ENCODE data around the gene MPV17. TPM values are rescaled to one million over a fixed set of nuclear protein-coding genes. Genes with fewer than 3 reads are reported as not detected.

The MPV17 gene
- total and polyA plus RNA-seq, 2 donors, result 51.1 to 94.1 TPM

GRCh38 chr2:27294928-27295327 lies 28.0 kb downstream of the MPV17 start:
- 96% methylated on average over 8 of the region's 8 CpGs for WGBS
- Histone ChIP-seq H3K36me3 (ENCODE audit: control insufficient read depth in 2 of 2, insufficient read depth in 2 of 2, low read length in 1 of 2) (no peaks in the 10 kb centered on the region), H3K4me3 (ENCODE audit: low read length in 2 of 2) (no peak overlapping the region), H3K27me3 (ENCODE audit: control insufficient read depth in 2 of 2, insufficient read depth in 1 of 2, low read length in 1 of 2) (peaks cover 0 to 19% of the 10 kb centered on the region in 2 donors), H3K4me1 (ENCODE audit: control insufficient read depth in 2 of 2, insufficient read depth in 2 of 2, low read length in 2 of 2) (peaks cover 0 to 3% of the 10 kb centered on the region in 2 donors), H3K9me3 (ENCODE audit: control insufficient read depth in 2 of 2, insufficient read depth in 1 of 2, low read length in 1 of 2) (no peaks in the 10 kb centered on the region), H3K27ac (ENCODE audit: low read depth in 1 of 2, low read length in 1 of 2) (no peak overlapping the region)
- no peak for DNase-seq (ENCODE audit: low read depth in 6 of 9, low spot score in 9 of 9)

DNA sequence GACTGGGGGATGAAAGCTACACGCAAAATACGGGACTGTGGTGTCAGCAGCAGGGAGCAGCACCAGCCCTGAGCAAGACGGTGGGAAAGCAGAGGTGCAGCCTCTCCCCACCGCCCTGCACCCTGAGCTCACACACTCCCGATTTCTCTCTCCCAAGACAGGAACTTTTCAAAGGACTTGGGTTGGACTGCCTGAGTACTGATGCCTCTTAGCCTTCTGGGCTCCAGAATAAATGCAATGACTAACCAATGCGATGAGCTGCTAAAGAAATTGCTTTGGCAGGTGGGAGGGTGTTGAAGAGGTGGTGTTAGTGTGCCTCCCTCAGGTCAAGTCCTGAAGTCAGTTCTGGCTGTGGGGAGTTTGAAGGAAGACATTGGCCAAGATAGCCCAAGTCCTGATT lies 31.0 kb downstream of the MPV17 start:
- peaks cover 2 to 12% of the 10 kb centered on the region in 2 donors for H3K27me3 ChIP-seq (ENCODE audit: control insufficient read depth in 2 of 2, insufficient read depth in 1 of 2, low read length in 1 of 2)
- 95% methylated on average over 6 of the region's 6 CpGs for WGBS
- no peak overlapping the region for H3K27ac ChIP-seq (ENCODE audit: low read depth in 1 of 2, low read length in 1 of 2)

GRCh38 chr2:27290549-27290948 lies 32.3 kb downstream of the MPV17 start:
- Histone ChIP-seq H3K9me3 (ENCODE audit: control insufficient read depth in 2 of 2, insufficient read depth in 1 of 2, low read length in 1 of 2) (no peaks in the 10 kb centered on the region), H3K4me1 (ENCODE audit: control insufficient read depth in 2 of 2, insufficient read depth in 2 of 2, low read length in 2 of 2) (peaks cover 0 to 3% of the 10 kb centered on the region in 2 donors), H3K27ac (ENCODE audit: low read depth in 1 of 2, low read length in 1 of 2) (no peak overlapping the region), H3K27me3 (ENCODE audit: control insufficient read depth in 2 of 2, insufficient read depth in 1 of 2, low read length in 1 of 2) (peaks cover 2 to 11% of the 10 kb centered on the region in 2 donors), H3K4me3 (ENCODE audit: low read length in 2 of 2) (no peak overlapping the region), H3K36me3 (ENCODE audit: control insufficient read depth in 2 of 2, insufficient read depth in 2 of 2, low read length in 1 of 2) (no peaks in the 10 kb centered on the region)
- 34% methylated on average over 5 of the region's 5 CpGs for WGBS
- no peak for DNase-seq (ENCODE audit: low read depth in 6 of 9, low spot score in 9 of 9)

More for the DNA sequence above, 31.0 kb downstream of the MPV17 start:
- no peak for DNase-seq (ENCODE audit: low read depth in 6 of 9, low spot score in 9 of 9)
- no peaks in the 10 kb centered on the region for H3K36me3 ChIP-seq (ENCODE audit: control insufficient read depth in 2 of 2, insufficient read depth in 2 of 2, low read length in 1 of 2)
- no peaks in the 10 kb centered on the region for H3K9me3 ChIP-seq (ENCODE audit: control insufficient read depth in 2 of 2, insufficient read depth in 1 of 2, low read length in 1 of 2)
- peaks cover 0 to 3% of the 10 kb centered on the region in 2 donors for H3K4me1 ChIP-seq (ENCODE audit: control insufficient read depth in 2 of 2, insufficient read depth in 2 of 2, low read length in 2 of 2)
- no peak overlapping the region for H3K4me3 ChIP-seq (ENCODE audit: low read length in 2 of 2)

DNA sequence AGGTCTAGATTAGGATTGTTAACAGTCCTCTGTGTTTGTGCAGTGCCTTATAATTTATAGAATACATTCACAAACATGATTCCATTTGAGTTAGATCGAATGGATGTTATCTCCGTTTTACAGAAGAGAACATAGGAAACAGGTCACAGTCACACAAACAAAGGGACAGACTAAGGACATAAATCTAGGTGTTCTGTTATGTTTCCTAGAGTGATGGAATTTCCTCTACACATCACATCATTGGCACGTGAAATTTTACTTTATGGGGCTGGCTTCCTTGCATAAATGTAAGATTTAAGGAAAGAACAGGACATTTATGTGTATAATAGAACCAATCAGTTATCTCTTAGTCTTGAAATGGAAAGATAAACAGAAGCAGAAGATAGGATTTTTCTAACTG lies 34.3 kb downstream of the MPV17 start:
- no peak overlapping the region for H3K4me3 ChIP-seq (ENCODE audit: low read length in 2 of 2)
- H3K27ac ChIP-seq (ENCODE audit: low read depth in 1 of 2, low read length in 1 of 2), result no peak overlapping the region
- no peaks in the 10 kb centered on the region for H3K9me3 ChIP-seq (ENCODE audit: control insufficient read depth in 2 of 2, insufficient read depth in 1 of 2, low read length in 1 of 2)
- no peaks in the 10 kb centered on the region for H3K36me3 ChIP-seq (ENCODE audit: control insufficient read depth in 2 of 2, insufficient read depth in 2 of 2, low read length in 1 of 2)
- WGBS, result 71% methylated on average over 3 of the region's 3 CpGs
- peaks cover 2 to 22% of the 10 kb centered on the region in 2 donors for H3K27me3 ChIP-seq (ENCODE audit: control insufficient read depth in 2 of 2, insufficient read depth in 1 of 2, low read length in 1 of 2)
- no peak for DNase-seq (ENCODE audit: low read depth in 6 of 9, low spot score in 9 of 9)
- H3K4me1 ChIP-seq (ENCODE audit: control insufficient read depth in 2 of 2, insufficient read depth in 2 of 2, low read length in 2 of 2), result peaks cover 0 to 3% of the 10 kb centered on the region in 2 donors

GRCh38 chr2:27285481-27285880 lies 37.4 kb downstream of the MPV17 start:
- no peak overlapping the region for H3K4me3 ChIP-seq (ENCODE audit: low read length in 2 of 2)
- 96% methylated on average over 6 of the region's 6 CpGs for WGBS
- H3K27ac ChIP-seq (ENCODE audit: low read depth in 1 of 2, low read length in 1 of 2), result no peak overlapping the region
- H3K9me3 ChIP-seq (ENCODE audit: control insufficient read depth in 2 of 2, insufficient read depth in 1 of 2, low read length in 1 of 2), result no peaks in the 10 kb centered on the region
- DNase-seq (ENCODE audit: low read depth in 6 of 9, low spot score in 9 of 9), result no peak
- H3K4me1 ChIP-seq (ENCODE audit: control insufficient read depth in 2 of 2, insufficient read depth in 2 of 2, low read length in 2 of 2), result peaks cover 0 to 3% of the 10 kb centered on the region in 2 donors
- H3K27me3 ChIP-seq (ENCODE audit: control insufficient read depth in 2 of 2, insufficient read depth in 1 of 2, low read length in 1 of 2), result peaks cover 2 to 38% of the 10 kb centered on the region in 2 donors
- no peaks in the 10 kb centered on the region for H3K36me3 ChIP-seq (ENCODE audit: control insufficient read depth in 2 of 2, insufficient read depth in 2 of 2, low read length in 1 of 2)

- H3K27me3 ChIP-seq (ENCODE audit: control insufficient read depth in 2 of 2, insufficient read depth in 1 of 2, low read length in 1 of 2), result peaks cover 2 to 40% of the 10 kb centered on the region in 2 donors
- no peaks in the 10 kb centered on the region for H3K9me3 ChIP-seq (ENCODE audit: control insufficient read depth in 2 of 2, insufficient read depth in 1 of 2, low read length in 1 of 2)
- H3K4me3 ChIP-seq (ENCODE audit: low read length in 2 of 2), result no peak overlapping the region
- no peaks in the 10 kb centered on the region for H3K36me3 ChIP-seq (ENCODE audit: control insufficient read depth in 2 of 2, insufficient read depth in 2 of 2, low read length in 1 of 2)
- 96% methylated on average over 1 of the region's 1 CpG for WGBS
- no peak overlapping the region for H3K27ac ChIP-seq (ENCODE audit: low read depth in 1 of 2, low read length in 1 of 2)
- H3K4me1 ChIP-seq (ENCODE audit: control insufficient read depth in 2 of 2, insufficient read depth in 2 of 2, low read length in 2 of 2), result no peaks in the 10 kb centered on the region
- no peak for DNase-seq (ENCODE audit: low read depth in 6 of 9, low spot score in 9 of 9)
Measured at GRCh38 chr2:27284996-27285395, 37.9 kb downstream of the MPV17 start.

DNA sequence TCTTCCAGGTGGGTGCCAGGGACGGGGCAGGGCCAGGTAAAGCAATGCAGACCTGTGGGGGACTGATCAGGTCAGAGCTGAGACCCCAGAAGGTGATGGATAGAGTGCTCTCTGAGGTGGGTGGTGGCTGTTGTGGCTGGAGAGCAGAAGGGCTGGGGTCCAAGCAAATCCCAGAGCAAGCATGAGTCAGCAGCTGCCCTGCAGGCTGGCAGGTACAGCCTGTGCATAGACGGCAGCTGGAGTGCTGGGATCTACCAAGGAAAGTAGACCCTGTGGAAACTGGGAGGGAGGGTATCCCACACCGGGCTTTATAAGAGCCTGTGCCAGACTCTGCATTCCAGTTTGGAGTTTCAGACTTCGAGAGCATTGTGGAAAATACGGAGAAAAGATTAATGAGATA lies 40.0 kb downstream of the MPV17 start:
- H3K27ac ChIP-seq (ENCODE audit: low read depth in 1 of 2, low read length in 1 of 2), result no peak overlapping the region
- WGBS, result 93% methylated on average over 5 of the region's 5 CpGs
- no peaks in the 10 kb centered on the region for H3K36me3 ChIP-seq (ENCODE audit: control insufficient read depth in 2 of 2, insufficient read depth in 2 of 2, low read length in 1 of 2)
- DNase-seq (ENCODE audit: low read depth in 6 of 9, low spot score in 9 of 9), result no peak
- H3K4me3 ChIP-seq (ENCODE audit: low read length in 2 of 2), result no peak overlapping the region
- no peaks in the 10 kb centered on the region for H3K9me3 ChIP-seq (ENCODE audit: control insufficient read depth in 2 of 2, insufficient read depth in 1 of 2, low read length in 1 of 2)
- H3K27me3 ChIP-seq (ENCODE audit: control insufficient read depth in 2 of 2, insufficient read depth in 1 of 2, low read length in 1 of 2), result peaks cover 0 to 40% of the 10 kb centered on the region in 2 donors
- H3K4me1 ChIP-seq (ENCODE audit: control insufficient read depth in 2 of 2, insufficient read depth in 2 of 2, low read length in 2 of 2), result no peaks in the 10 kb centered on the region

DNA sequence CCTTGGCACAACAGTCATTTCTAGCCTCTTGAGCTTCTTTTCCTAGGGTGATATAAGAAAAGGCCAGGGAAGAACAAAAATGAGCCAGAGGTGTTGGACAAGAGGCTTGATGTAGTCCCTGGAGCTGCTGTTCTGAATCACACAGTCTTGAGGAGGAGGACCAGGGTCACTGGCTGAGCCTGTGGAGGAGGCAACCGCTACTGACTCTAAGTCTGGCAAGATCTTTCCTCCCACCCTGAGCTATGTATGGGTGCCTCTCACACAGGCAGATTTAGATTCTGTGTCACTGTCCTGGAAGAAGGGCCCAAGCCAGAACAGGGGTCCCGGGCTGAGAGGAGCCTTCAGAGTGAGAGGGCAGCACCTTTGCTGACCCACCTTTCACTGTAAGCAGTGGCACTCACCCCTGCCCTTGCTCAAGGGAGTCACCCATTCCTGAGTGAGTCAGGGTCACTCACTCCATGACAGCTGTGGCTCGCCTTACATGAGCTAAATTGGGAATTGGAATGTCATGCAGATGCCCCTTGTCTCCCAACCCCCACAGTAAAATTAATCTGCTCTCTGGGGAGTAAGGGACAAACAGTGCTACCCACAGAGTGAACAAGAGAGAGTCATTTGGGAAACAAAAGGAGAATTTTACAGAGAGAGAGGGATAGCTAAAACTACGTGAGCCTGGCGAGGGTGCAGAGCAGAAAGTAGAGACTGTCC lies 40.9 kb downstream of the MPV17 start, which contains the start of gene TRIM54:
Gene TRIM54 (plus strand): TSS at position 575 of the 705 bp plus-strand sequence. CDS start 303 bp downstream, outside the sequence.
- Histone ChIP-seq H3K9me3 (ENCODE audit: control insufficient read depth in 2 of 2, insufficient read depth in 1 of 2, low read length in 1 of 2) (no peaks in the 10 kb centered on the region), H3K27ac (ENCODE audit: low read depth in 1 of 2, low read length in 1 of 2) (no peak within 1 kb of the TSS), H3K4me3 (ENCODE audit: low read length in 2 of 2) (no peak within 1 kb of the TSS), H3K4me1 (ENCODE audit: control insufficient read depth in 2 of 2, insufficient read depth in 2 of 2, low read length in 2 of 2) (no peaks in the 10 kb centered on the region), H3K27me3 (ENCODE audit: control insufficient read depth in 2 of 2, insufficient read depth in 1 of 2, low read length in 1 of 2) (peaks cover 0 to 43% of the 10 kb centered on the region in 2 donors), H3K36me3 (ENCODE audit: control insufficient read depth in 2 of 2, insufficient read depth in 2 of 2, low read length in 1 of 2) (no peaks in the 10 kb centered on the region)
- DNase-seq (ENCODE audit: low read depth in 6 of 9, low spot score in 9 of 9), result no peak
- 94% methylated on average over 5 of the region's 5 CpGs for WGBS

DNA sequence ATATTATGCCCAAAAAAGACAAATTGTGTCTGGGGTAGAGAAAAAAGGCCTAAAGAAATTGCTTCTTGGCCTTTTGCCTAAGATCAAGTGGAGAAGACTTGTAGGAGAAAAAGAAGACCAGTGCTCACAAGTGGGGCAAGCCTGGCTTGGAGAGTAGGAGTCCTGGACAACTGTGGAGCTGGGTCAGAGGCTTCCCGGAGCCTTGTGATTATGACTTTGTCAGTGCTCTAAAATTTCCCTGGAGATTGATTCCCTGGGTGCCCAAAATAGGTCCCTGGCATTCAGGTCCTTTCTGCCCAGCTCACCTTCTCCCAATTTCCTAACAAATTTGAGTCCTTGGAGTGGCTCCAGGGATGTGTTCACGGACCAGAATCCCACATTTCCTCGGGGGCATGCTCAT lies 41.5 kb downstream of the MPV17 start:
- 87% methylated on average over 3 of the region's 3 CpGs for WGBS
- Histone ChIP-seq H3K27ac (ENCODE audit: low read depth in 1 of 2, low read length in 1 of 2) (no peak overlapping the region), H3K4me1 (ENCODE audit: control insufficient read depth in 2 of 2, insufficient read depth in 2 of 2, low read length in 2 of 2) (no peaks in the 10 kb centered on the region), H3K36me3 (ENCODE audit: control insufficient read depth in 2 of 2, insufficient read depth in 2 of 2, low read length in 1 of 2) (no peaks in the 10 kb centered on the region), H3K27me3 (ENCODE audit: control insufficient read depth in 2 of 2, insufficient read depth in 1 of 2, low read length in 1 of 2) (peaks cover 0 to 40% of the 10 kb centered on the region in 2 donors), H3K9me3 (ENCODE audit: control insufficient read depth in 2 of 2, insufficient read depth in 1 of 2, low read length in 1 of 2) (no peaks in the 10 kb centered on the region), H3K4me3 (ENCODE audit: low read length in 2 of 2) (no peak overlapping the region)
- DNase-seq (ENCODE audit: low read depth in 6 of 9, low spot score in 9 of 9), result no peak
